HG03571 (cell line): ENCODE results near the gene LYRM9.
A peak's percentile ranks its signal among the peaks of the same experiment; 100 is the strongest.
"Not testable (repeated sequence)": the region's sequence is repeated elsewhere in the genome, so short reads cannot be mapped to it uniquely, and the experiment has no call there.

Source experiments
- ATAC-seq: cut with Tn5 transposase; IDR thresholded peaks from one replicate; pipeline ENCODE4 v1.9.1; 2021; ENCODE audit not compliant: unreplicated experiment

The LYRM9 gene

DNA sequence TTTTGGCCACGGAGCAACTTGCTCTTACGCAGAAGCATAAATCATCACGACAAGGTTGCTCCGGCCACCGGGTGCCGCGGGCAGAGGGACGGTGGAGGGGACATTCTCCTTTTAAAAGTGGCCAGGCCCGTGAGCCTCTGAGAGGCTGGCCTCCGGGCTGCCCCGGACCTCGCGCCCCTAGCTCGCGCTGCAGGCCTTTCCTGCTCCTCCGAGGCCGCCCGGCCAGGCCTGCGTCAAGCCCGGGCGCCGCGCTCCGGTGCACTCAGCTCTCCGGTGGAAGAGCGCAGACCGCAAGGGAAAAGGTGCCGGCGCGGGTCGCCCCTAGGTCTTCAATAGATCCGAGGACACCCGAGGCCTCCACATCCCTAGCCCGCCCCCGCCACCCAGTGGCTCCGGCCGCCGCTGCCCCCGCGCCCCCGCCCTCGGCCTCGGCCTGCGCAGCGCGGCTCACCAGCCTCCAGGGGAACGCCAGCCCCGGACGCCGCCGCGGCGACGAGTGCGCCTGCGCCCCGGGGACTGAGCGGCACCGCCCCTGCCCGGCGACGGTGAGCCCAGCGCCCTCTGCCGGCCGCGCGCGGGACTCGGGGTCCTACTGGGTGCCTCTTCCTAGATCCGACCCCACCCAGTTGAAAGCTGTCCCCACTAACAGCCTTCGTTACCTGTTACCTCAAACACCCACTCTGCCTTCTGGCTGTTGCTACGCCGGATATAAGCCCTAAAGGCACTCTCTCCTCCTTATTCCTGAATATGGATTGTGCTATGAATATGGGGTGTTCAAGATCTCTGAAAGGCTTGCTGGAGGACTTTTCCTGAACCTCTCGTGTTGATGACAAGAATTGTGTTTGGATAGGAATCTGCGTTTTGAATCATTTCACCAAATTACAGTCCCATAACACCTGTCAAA, at the start of gene LYRM9:
LYRM9 (minus strand) TSS at position 500 of the 904 bp plus-strand sequence. CDS start 10,671 bp downstream, outside the sequence.
- peak; percentile 81 for ATAC-seq

- ATAC-seq, result no peak
Measured at GRCh38 chr17:27940503-27941428, 47.6 kb upstream of the LYRM9 start.

GRCh38 chr17:27939474-27940465, 46.6 kb upstream of the LYRM9 start:
- ATAC-seq, result no peak

- no peak for ATAC-seq
Measured at GRCh38 chr17:27938864-27939263, 45.7 kb upstream of the LYRM9 start.

- ATAC-seq, result no peak
Measured at GRCh38 chr17:27938241-27938640, 45.1 kb upstream of the LYRM9 start.

DNA sequence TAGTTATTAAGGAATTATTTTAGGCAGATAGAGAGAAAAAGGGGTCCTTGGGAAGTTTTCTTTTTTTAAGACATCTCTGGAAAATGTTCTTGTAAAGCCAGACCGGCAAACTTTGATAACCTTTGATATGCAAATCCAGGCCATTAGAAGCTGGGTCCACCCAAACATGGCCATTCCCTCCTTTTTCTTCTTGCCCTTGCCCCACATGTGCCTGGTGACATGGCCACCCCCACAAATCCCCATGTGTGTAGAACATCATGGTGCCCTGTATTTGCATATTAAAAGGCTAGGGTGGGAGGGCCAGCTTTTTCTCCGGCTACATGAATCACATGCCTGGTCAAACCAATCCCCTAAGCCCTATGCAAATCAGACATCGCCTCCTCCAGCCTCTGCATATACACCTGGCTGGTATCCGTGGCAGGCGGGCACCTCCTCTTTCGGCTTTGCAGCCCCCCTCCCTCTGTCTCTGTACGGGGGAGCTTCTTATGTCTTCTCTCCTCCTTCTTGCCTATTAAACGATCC, 43.9 kb upstream of the LYRM9 start:
- ATAC-seq, result no peak

- no peak for ATAC-seq
Measured at GRCh38 chr17:27930000-27930399, 36.8 kb upstream of the LYRM9 start.

GRCh38 chr17:27928587-27928986, 35.4 kb upstream of the LYRM9 start:
- ATAC-seq, result no peak

GRCh38 chr17:27927781-27928180, 34.6 kb upstream of the LYRM9 start:
- ATAC-seq, result no peak

DNA sequence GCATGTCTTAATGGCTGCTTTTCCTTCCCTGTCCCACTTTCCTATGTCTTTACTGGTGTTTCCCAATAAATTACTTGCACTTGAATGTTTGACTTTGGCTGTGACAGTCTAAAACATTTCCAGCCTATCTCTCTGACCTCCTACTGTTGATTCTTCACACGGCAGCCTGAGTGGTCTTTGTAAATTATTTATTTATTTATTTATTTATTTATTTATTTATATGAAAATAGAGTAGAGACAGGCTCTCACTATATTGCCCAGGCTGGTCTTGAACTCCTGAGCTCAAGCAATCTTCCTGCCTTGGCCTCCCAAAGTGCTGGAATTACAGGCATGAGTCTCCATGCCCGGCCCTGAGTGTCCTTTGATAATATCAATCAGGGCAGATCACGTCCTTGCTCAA, 28.4 kb upstream of the LYRM9 start:
- no peak for ATAC-seq

DNA sequence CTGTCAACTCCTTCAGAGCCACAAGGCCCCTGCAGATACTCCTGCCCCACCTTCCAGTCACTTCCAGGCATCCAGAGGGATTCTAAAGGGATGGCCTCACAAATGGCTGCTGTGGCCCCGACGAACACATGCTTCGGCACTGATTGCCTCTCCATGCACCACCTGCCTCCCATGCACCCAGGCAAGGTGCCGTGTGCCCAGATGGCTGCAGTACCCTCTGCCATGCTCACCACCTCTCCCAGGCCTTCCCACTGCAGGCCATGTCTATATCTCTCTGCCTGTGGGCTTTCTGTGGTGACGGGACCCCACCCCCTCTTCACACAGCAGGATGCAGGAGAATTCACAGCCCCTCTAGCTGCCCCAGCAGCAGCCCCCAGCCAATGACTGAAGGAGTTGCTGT, 27.9 kb upstream of the LYRM9 start:
- ATAC-seq, result no peak

DNA sequence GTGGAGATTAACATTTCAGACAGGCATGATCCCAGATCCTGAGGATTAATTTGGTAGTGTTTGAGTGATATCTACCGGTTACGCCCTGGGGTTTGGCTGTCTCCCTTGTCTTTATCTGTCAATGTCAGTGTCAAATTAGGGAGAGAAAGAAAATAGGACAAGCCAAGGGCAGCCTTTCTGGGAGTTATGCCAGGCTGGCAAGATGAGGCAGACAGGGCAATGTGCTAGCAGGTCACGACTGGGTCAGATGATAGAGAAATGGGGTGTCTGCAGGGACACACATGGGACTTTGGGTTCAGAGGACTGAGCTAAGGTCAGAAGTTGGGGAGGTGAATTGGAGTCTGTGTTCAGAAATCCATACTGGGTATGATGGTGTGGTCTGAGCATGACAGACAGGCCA, 27.4 kb upstream of the LYRM9 start:
- no peak for ATAC-seq

DNA sequence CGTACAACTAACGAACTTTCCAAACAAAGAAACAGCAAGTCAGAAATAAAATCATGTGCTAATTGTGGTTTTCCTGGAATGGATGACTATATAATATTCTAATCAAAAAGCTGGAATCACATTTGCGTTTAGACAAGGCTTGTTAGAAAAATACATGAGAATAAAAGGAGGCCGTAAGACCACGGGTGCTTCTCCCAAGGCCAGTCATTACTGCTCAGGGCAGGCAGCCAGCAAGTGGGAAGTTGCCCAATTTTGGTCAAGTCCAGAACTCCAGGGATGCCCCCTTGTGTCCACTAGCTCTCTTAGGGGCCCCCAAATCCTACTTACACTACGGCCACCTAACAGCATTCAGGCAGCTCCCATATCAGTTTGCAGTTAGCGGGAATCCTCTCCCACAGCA, 25.9 kb upstream of the LYRM9 start:
- no peak for ATAC-seq

GRCh38 chr17:27918498-27918897, 25.3 kb upstream of the LYRM9 start:
- no peak for ATAC-seq

DNA sequence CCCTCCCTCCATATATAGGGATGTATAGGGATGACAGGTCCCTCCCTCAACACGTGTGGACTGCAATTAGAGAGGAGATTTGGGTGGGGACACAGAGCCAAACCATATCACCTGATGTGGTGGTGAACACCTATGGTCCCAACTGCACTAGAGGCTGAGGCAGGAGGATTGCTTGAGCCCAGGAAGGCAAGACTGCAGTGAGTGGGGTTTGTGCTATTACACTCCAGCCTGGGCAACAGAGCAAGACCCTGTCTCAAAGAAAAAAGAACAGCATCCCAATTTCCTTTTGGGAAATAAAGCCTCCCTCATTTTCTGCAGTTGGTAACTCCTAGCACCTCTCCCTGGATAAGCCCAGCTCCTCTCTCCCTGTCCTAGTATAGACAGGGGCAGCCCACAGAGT, 23.8 kb upstream of the LYRM9 start:
- no peak for ATAC-seq

- no peak for ATAC-seq
Measured at GRCh38 chr17:27915709-27916108, 22.5 kb upstream of the LYRM9 start.

DNA sequence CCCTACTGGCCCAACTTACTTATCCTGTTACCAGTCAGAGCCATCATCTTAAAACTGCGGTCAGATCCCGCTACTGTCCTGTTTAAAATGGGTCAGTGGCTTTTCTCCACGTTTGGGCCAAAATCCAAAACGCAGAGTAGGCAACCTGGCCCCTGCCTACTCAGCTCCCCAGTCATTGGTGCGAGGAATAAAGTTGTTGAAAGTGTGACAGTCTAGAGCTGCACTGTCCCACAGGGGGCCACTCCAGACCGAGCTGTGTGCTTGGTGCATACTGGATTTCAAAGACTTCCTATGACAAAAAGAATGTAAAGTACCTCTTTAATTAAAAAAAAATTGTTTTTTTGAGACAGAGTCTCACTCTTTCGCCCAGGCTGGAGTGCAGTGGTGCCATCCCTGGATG, 21.2 kb upstream of the LYRM9 start:
- no peak for ATAC-seq

DNA sequence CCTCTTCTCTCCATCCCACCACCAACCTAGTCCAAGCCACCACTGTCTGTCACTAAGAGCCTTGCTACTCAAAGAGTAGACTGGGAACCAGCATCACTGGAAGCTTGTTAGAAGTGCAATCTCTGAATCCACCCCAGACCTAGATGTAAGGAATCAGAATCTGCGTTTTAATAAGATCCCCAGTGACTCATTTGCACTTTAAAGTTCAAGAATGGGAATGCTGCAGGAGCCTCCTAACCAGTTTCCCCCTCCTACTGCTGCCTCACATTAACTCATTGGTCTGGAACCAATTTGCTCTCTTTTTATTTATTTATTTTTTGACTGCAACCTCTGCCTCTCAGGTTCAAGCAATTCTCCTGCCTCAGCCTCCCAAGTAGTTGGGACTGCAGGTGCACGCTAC, 19.8 kb upstream of the LYRM9 start:
- no peak for ATAC-seq

- ATAC-seq, result not testable (repeated sequence)
Measured at GRCh38 chr17:27912299-27912698, 19.1 kb upstream of the LYRM9 start.

- ATAC-seq, result no peak
Measured at GRCh38 chr17:27907976-27908558, 14.9 kb upstream of the LYRM9 start.
